ENCODE results near the gene KRTAP1-1. TPM values are rescaled to one million over a fixed set of nuclear protein-coding genes. Genes with fewer than 3 reads are reported as not detected.
"Not testable (repeated sequence)": the region's sequence is repeated elsewhere in the genome, so short reads cannot be mapped to it uniquely, and the experiment has no call there.

The KRTAP1-1 gene
- total and polyA plus RNA-seq, 12 donors, result not detected

DNA sequence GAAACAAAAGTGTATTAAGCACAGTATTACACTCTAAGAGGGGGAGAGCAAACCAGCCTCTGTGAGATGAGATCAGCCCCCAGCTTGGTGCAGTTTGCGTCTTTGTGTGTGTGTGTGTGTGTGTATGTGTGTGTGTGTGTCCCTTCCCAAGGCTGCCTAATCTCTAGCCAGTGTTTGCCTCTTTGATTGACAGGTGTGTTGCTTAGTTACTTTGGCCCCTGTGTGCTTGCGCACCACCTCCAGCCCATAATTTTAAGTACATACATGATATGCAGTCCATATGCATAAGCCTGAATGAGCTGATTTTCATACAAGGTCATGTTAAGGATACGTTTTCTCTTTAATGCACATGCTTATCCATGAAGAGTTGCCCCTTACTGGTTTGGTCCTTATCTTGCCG lies 39.5 kb downstream of the KRTAP1-1 start:
- intact Hi-C loops (cut with DNase I), result no loop called here
- DNase-seq (no peak), ATAC-seq (no peak)
- peaks cover 0 to 42% (median 21%) of the 10 kb centered on the region in 7 donors for H3K27me3 ChIP-seq
- TF ChIP-seq, protein P1, sequence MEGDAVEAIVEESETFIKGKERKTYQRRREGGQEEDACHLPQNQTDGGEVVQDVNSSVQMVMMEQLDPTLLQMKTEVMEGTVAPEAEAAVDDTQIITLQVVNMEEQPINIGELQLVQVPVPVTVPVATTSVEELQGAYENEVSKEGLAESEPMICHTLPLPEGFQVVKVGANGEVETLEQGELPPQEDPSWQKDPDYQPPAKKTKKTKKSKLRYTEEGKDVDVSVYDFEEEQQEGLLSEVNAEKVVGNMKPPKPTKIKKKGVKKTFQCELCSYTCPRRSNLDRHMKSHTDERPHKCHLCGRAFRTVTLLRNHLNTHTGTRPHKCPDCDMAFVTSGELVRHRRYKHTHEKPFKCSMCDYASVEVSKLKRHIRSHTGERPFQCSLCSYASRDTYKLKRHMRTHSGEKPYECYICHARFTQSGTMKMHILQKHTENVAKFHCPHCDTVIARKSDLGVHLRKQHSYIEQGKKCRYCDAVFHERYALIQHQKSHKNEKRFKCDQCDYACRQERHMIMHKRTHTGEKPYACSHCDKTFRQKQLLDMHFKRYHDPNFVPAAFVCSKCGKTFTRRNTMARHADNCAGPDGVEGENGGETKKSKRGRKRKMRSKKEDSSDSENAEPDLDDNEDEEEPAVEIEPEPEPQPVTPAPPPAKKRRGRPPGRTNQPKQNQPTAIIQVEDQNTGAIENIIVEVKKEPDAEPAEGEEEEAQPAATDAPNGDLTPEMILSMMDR (IDR thresholded peaks at IDR 0.05), result no peak
- no peak overlapping the region for H3K27ac ChIP-seq
- peaks cover 0 to 3% (median 0%) of the 10 kb centered on the region in 11 donors for H3K9me3 ChIP-seq
- no peaks in the 10 kb centered on the region for H3K36me3 ChIP-seq
- WGBS, 2 donors, result 63 to 70% methylated on average over 4 of the region's 4 CpGs
- H3K4me1 ChIP-seq, result no peaks in the 10 kb centered on the region
- no peak overlapping the region for H3K4me3 ChIP-seq

DNA sequence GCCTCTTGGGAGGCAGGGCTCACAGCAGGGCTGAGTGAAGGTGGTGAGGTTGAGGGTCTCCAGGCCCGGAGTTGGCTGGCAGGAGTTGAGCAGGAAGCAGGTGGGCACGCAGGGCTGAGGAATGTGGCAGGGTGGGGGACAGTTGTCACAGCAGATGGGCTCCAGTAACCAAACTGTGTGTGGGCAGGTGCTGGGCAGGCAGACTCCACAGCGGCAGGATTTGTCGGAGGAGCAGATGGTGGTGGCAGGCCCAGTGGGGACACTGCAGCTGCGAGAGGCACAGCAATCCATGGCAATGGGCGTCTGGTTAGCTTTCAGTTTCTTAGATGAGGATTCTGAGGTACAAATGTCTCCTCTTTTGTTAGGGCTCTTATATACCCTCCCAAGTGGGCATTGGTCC lies 41.7 kb downstream of the KRTAP1-1 start, which contains the start of gene KRTAP3-2:
Gene KRTAP3-2, minus strand, starts transcription at position 344 of the 400 bp plus-strand sequence. Its CDS starts 53 bp downstream, at position 291.
- H3K27ac ChIP-seq; H3K36me3 ChIP-seq; H3K4me3 ChIP-seq; H3K9me3 ChIP-seq; H3K4me1 ChIP-seq; intact Hi-C loops (cut with DNase I); ATAC-seq; DNase-seq: not testable (repeated sequence)
- peaks cover 0 to 54% (median 34%) of the 10 kb centered on the region in 7 donors for H3K27me3 ChIP-seq
- WGBS, 2 donors, result 69 to 78% methylated on average over 6 of the region's 6 CpGs

DNA sequence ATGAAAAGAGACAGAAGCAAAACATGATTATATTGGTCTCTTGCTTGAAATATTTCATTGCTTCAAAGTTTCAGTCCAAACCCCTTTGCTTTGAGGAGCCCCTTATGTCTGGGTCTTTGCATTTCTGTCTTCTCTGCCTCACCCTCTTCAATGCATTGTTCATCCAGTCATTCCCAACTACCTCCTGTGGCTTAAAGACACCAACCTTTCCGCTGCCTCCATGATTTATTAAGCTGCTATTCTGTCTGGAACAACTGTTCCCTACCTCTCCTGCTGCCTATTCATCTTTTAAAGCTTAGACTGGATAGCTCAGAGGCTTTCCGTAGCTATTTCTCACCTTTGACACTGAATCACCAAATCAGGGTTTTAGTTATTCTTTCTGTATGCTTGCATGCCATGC lies 43.9 kb downstream of the KRTAP1-1 start:
- ATAC-seq (no peak), DNase-seq (no peak)
- Histone ChIP-seq H3K4me3 (no peak overlapping the region), H3K36me3 (no peaks in the 10 kb centered on the region), H3K4me1 (no peaks in the 10 kb centered on the region), H3K9me3 (peaks cover 0 to 3% (median 0%) of the 10 kb centered on the region in 11 donors), H3K27me3 (peaks cover 0 to 56% (median 34%) of the 10 kb centered on the region in 7 donors), H3K27ac (no peak overlapping the region)
- 83 to 85% methylated on average over 2 of the region's 2 CpGs for WGBS, 2 donors
- TF ChIP-seq, protein P1 (IDR thresholded peaks at IDR 0.05), result no peak
- intact Hi-C loops (cut with DNase I), result no loop called here

DNA sequence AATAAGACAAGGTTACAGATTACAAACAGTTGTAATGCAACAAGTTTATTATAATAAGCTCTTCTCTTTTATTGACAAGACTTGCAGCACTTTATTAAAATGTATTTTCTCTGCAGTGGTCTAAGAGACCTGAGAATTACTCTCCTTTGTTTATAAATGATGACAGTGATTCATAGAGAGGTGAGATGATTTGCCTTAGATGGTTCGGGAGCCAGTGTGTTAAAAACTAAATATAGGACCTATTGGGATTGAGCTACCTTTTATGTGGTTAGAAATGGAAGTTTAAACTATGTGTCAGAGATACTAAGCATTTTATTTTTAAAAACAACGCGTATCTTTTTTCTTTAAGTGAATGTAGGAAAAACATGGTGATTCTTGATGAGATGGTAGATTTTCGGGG lies 44.4 kb downstream of the KRTAP1-1 start:
- 84 to 86% methylated on average over 4 of the region's 4 CpGs for WGBS, 2 donors
- Histone ChIP-seq H3K27me3 (peaks cover 0 to 60% (median 33%) of the 10 kb centered on the region in 7 donors), H3K4me1 (no peaks in the 10 kb centered on the region), H3K27ac (no peak overlapping the region), H3K4me3 (no peak overlapping the region), H3K36me3 (no peaks in the 10 kb centered on the region), H3K9me3 (peaks cover 0 to 3% (median 0%) of the 10 kb centered on the region in 11 donors)
- TF ChIP-seq, protein P1 (IDR thresholded peaks at IDR 0.05), result no peak
- ATAC-seq (no peak), DNase-seq (no peak)
- intact Hi-C loops (cut with DNase I), result no loop called here

DNA sequence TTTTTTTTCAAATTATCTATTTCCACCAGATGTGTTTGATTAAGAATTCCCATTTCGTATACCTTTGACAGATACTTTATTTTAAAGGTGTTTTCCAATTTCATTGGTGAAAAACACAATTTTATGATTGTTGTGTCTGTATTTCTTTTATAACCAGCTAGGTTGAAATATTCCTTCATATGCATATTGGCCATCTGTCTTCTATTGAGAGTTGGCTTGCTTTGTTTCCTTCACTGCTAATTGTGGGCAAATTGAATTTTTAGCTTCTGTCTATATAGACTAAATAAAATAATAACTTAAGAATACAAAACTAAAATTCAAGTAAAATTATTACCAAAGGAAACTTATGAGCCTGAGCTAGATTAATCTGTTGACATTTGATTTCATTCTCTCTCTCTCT lies 46.1 kb downstream of the KRTAP1-1 start:
- ATAC-seq (no peak), DNase-seq (no peak)
- intact Hi-C loops (cut with DNase I), result no loop called here
- no peak overlapping the region for H3K27ac ChIP-seq
- TF ChIP-seq, protein P1 (IDR thresholded peaks at IDR 0.05), result no peak
- no peaks in the 10 kb centered on the region for H3K36me3 ChIP-seq
- H3K9me3 ChIP-seq, result peaks cover 0 to 7% (median 0%) of the 10 kb centered on the region in 11 donors
- H3K27me3 ChIP-seq, result peaks cover 0 to 71% (median 33%) of the 10 kb centered on the region in 7 donors
- H3K4me1 ChIP-seq, result no peaks in the 10 kb centered on the region
- no peak overlapping the region for H3K4me3 ChIP-seq
- WGBS, 2 donors, result 46 to 52% methylated on average over 1 of the region's 1 CpG

All from heart right ventricle (tissue), 16 donors.